GM23248 (cell line): ENCODE results near the gene PAK1. TPM values are rescaled to one million over a fixed set of nuclear protein-coding genes. Genes with fewer than 3 reads are reported as not detected.
A peak's percentile ranks its signal among the peaks of the same experiment; 100 is the strongest.

ENCODE experiments used
- DNase-seq: peaks from one replicate; pipeline ENCODE4 v3.0.0-alpha.2; 2015
- H2AFZ ChIP-seq: fragments of 200-600 bp; sonication (generic); 2 replicates; pipeline ENCODE4 v1.6.1; 2016; ENCODE audit warnings: antibody characterized with exemption
- H3F3A ChIP-seq: fragments of 200-600 bp; sonication (generic); 2 replicates; pipeline ENCODE4 v1.6.1; 2016; ENCODE audit warnings: mild to moderate bottlenecking, antibody characterized with exemption, mixed run types; ENCODE audit not compliant: insufficient read depth
- H3K27ac ChIP-seq: fragments of 200-600 bp; sonication (generic); 2 replicates; pipeline ENCODE4 v1.5.1; 2016; ENCODE audit warnings: mild to moderate bottlenecking
- H3K27me3 ChIP-seq: fragments of 200-600 bp; sonication (generic); replicated peaks from 2 replicates; pipeline ENCODE4 v1.6.1; 2016; ENCODE audit warnings: mild to moderate bottlenecking; ENCODE audit not compliant: insufficient read depth
- H3K36me3 ChIP-seq: fragments of 200-600 bp; sonication (generic); 2 replicates; pipeline ENCODE4 v1.6.1; 2016; ENCODE audit warnings: low read depth, mild to moderate bottlenecking
- H3K4me1 ChIP-seq: fragments of 200-600 bp; sonication (generic); 2 replicates; pipeline ENCODE4 v1.6.1; 2016; ENCODE audit warnings: mild to moderate bottlenecking; ENCODE audit not compliant: insufficient read depth
- H3K4me2 ChIP-seq: fragments of 200-600 bp; sonication (generic); one replicate; pipeline ENCODE4 v1.6.1; 2016; ENCODE audit warnings: mild to moderate bottlenecking; ENCODE audit not compliant: unreplicated experiment
- H3K4me3 ChIP-seq: fragments of 200-600 bp; sonication (generic); 2 replicates; pipeline ENCODE4 v1.5.1; 2016; ENCODE audit warnings: mild to moderate bottlenecking
- H3K79me2 ChIP-seq: fragments of 200-600 bp; sonication (generic); 2 replicates; pipeline ENCODE4 v1.6.1; 2016; ENCODE audit warnings: mild to moderate bottlenecking; ENCODE audit not compliant: insufficient read depth
- H3K9ac ChIP-seq: fragments of 200-600 bp; sonication (generic); 2 replicates; pipeline ENCODE4 v1.6.1; 2016; ENCODE audit warnings: mild to moderate bottlenecking
- H3K9me2 ChIP-seq: fragments of 200-600 bp; sonication (generic); 2 replicates; pipeline ENCODE4 v1.6.1; 2016; ENCODE audit warnings: mixed run types, mild to moderate bottlenecking, moderate library complexity; ENCODE audit not compliant: insufficient read depth
- H3K9me3 ChIP-seq: fragments of 200-600 bp; sonication (generic); one replicate; pipeline ENCODE4 v1.6.1; 2017; ENCODE audit warnings: low read depth
- H4K20me1 ChIP-seq: fragments of 200-600 bp; sonication (generic); 2 replicates; pipeline ENCODE4 v1.6.0; 2016; ENCODE audit not compliant: insufficient read depth
- EZH2 ChIP-seq: fragments of 200-600 bp; sonication (generic); IDR thresholded peaks from 2 replicates; pipeline ENCODE4 v1.6.1; 2018; ENCODE audit warnings: antibody characterized with exemption, mild to moderate bottlenecking; ENCODE audit not compliant: insufficient read depth, poor library complexity, severe bottlenecking
- EZH2phosphoT487 ChIP-seq: fragments of 200-600 bp; sonication (generic); IDR thresholded peaks from 2 replicates; pipeline ENCODE4 v1.6.1; 2018; ENCODE audit warnings: antibody characterized with exemption, moderate library complexity, mild to moderate bottlenecking, low read depth; ENCODE audit not compliant: insufficient read depth
- WGBS, 2 experiments: methylation state at CpG; one replicate each; pipeline ENCODE4 v1.1.6; 2015 to 2017; ENCODE audit warnings: low lambda C conversion rate in 2 of 2, low coverage in 1 of 2; ENCODE audit errors: missing lambda C conversion rate in 2 of 2; 5-methylcytosine and 5-hydroxymethylcytosine counted together
- in situ Hi-C: fragments of 300-500 bp; cut with MboI; formaldehyde crosslinking; loops from 2 replicates; pipeline ENCODE4 v1.15.0; 2020
- polyA plus RNA-seq: library from polyadenylated mRNA; unstranded; fragments of >200 nt; fragmentation: Nextera tagmentation; extraction: Ambion mirVana; gene quantifications from 2 replicates; pipeline ENCODE4 v1.2.1, GENCODE V29; 2016
- total RNA-seq: library from RNA; depleted of rRNA; stranded (reverse); fragments of >200 nt; shearing (Covaris generic); gene quantifications from 2 replicates; pipeline ENCODE4 v1.2.3, GENCODE V29; 2014

Gene PAK1
- total and polyA plus RNA-seq, 2 experiments from 2014 or later: 20.3 to 23.8 TPM

DNA sequence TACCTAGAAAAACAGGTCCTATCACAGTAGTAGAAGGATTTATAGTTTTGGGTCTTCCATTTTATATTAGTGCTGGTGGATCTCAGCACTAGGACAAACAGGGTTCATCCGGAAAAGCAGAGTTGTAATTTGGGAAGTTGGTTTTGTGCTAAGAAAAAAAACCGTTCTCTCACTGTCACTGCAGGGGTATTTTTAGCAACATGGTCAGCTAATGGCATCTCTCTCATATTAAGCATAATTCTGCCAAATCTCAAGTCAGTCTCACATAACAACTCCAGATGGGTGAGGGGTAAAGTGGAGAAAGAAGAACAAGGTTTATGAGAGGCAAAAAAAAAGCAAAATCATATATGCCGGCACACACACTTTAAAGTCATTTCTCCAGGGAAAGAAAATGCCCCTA lies 120.8 kb downstream of the PAK1 start:
- peaks cover 5% of the 10 kb centered on the region; the same call in 1 of the 2 replicates for H3K36me3 ChIP-seq
- H3K9me2 ChIP-seq: no peaks in the 10 kb centered on the region

DNA sequence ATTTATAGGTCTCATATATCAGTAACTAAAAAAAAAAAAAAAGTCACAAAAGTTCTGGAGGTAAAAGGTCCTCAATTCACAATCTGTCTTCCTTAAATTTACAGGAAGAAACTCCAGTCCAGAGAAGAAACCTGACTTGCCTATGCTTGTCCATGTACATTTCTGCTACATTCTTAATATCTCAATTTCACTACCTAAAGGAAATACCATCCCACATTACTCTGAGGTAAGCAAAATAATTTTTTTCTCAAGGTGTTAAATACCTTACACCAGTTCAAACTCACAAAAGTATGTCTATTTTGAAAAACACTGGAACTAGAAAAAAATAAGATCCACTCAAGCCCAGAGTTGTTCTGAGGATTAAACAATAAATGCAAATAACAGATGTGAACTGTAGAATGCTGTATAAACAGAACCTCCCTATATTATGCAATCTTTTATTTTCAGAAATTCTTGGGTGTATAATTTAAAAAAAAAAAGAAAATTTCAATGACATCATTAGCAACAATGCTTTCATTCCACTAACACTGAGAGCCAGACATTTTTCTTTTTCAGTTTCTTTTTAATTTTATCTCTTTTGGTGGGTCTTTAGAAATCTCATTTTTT lies 122.5 kb downstream of the PAK1 start:
- no peaks in the 10 kb centered on the region for H3K9me2 ChIP-seq
- no peak overlapping the region for H3K27ac ChIP-seq
- no peak for TF ChIP-seq EZH2
- no peak for TF ChIP-seq EZH2phosphoT487
- no peak overlapping the region for H2AFZ ChIP-seq
- peak; percentile 52 for DNase-seq
- H3K4me2 ChIP-seq: peak overlapping the region; percentile 5
- H3K9ac ChIP-seq: no peak overlapping the region
- H4K20me1 ChIP-seq: no peaks in the 10 kb centered on the region
- no peaks in the 10 kb centered on the region for H3K79me2 ChIP-seq
- peaks cover 12% of the 10 kb centered on the region for H3F3A ChIP-seq
- H3K9me3 ChIP-seq: no peaks in the 10 kb centered on the region
- no peaks in the 10 kb centered on the region for H3K36me3 ChIP-seq
- peaks cover 24% of the 10 kb centered on the region for H3K4me1 ChIP-seq
- no peaks in the 10 kb centered on the region for H3K27me3 ChIP-seq
- H3K4me3 ChIP-seq: no peak overlapping the region
- in situ Hi-C loops: no loop called here

More for the DNA sequence above, 120.8 kb downstream of the PAK1 start:
- no peaks in the 10 kb centered on the region for H3K79me2 ChIP-seq
- H3K4me1 ChIP-seq: peaks cover 11% of the 10 kb centered on the region
- no peaks in the 10 kb centered on the region for H3K27me3 ChIP-seq
- H3K9me3 ChIP-seq: no peaks in the 10 kb centered on the region
- H3K9ac ChIP-seq: no peak overlapping the region
- H2AFZ ChIP-seq: no peak overlapping the region
- H3K4me3 ChIP-seq: no peak overlapping the region
- TF ChIP-seq EZH2: no peak
- no peak for TF ChIP-seq EZH2phosphoT487
- no peak for DNase-seq
- H3K4me2 ChIP-seq: no peak overlapping the region
- no peaks in the 10 kb centered on the region for H4K20me1 ChIP-seq
- in situ Hi-C loops: no loop called here
- H3K27ac ChIP-seq: no peak overlapping the region
- 75 to 87% methylated on average over 3 of the region's 3 CpGs for WGBS, 2 experiments
- H3F3A ChIP-seq: no peaks in the 10 kb centered on the region

DNA sequence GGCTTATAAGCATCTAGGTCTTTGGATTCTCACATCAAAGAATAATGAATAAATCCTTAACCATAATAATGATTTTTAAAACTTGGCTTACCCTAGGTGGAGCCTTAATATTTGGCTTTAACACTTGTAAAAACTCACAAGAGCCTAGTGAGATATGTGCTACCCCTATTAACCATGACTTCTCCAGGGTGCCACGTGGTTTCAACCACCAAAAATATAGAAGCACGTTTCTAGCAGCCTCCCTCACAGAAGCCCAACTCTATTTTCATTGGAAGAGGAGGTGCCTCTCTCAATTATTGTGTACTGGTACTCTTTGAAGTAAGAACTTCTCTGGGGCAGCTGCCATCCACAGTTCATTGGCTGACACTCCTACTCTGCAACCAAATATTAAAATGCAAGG lies 125.9 kb downstream of the PAK1 start:
- Histone ChIP-seq H3K27ac (no peak overlapping the region), H3F3A (peaks cover 23% of the 10 kb centered on the region), H3K79me2 (no peaks in the 10 kb centered on the region), H3K9me2 (no peaks in the 10 kb centered on the region), H3K9me3 (no peaks in the 10 kb centered on the region), H4K20me1 (no peaks in the 10 kb centered on the region), H3K4me1 (peaks cover 40% of the 10 kb centered on the region), H3K27me3 (no peaks in the 10 kb centered on the region), H2AFZ (no peak overlapping the region), H3K4me3 (no peak overlapping the region), H3K9ac (no peak overlapping the region), H3K36me3 (no peaks in the 10 kb centered on the region), H3K4me2 (no peak overlapping the region)
- TF ChIP-seq EZH2: no peak
- 66 to 80% methylated on average over 2 of the region's 2 CpGs for WGBS, 2 experiments
- no peak for DNase-seq
- in situ Hi-C loops: no loop called here

- Histone ChIP-seq H3K9me3 (no peaks in the 10 kb centered on the region), H3K27ac (peak overlapping the region; percentile 57), H3K9me2 (no peaks in the 10 kb centered on the region), H3K36me3 (no peaks in the 10 kb centered on the region), H2AFZ (no peak overlapping the region), H3F3A (peaks cover 23% of the 10 kb centered on the region), H3K4me1 (peaks cover 40% of the 10 kb centered on the region), H3K27me3 (no peaks in the 10 kb centered on the region), H4K20me1 (no peaks in the 10 kb centered on the region), H3K9ac (no peak overlapping the region), H3K79me2 (no peaks in the 10 kb centered on the region), H3K4me3 (no peak overlapping the region), H3K4me2 (peak overlapping the region; percentile 49)
- TF ChIP-seq EZH2phosphoT487: no peak
- TF ChIP-seq EZH2: no peak
- in situ Hi-C loops: no loop called here
- peak; percentile 71 for DNase-seq
- WGBS, 2 experiments: 67 to 79% methylated on average over 2 of the region's 2 CpGs
These were observed 126.8 kb downstream of the PAK1 start for GRCh38 chr11:77346906-77347603.
